Gastroesophageal sphincter (tissue), 4 donors: Measurements from ENCODE around the gene MAP2K4. TPM values are rescaled to one million over a fixed set of nuclear protein-coding genes. Genes with fewer than 3 reads are reported as not detected.

Experiments
- ATAC-seq: fragments of 150-250 bp; one replicate; pipeline ENCODE4 v1.9.1; 2016; ENCODE audit warnings: mild to moderate bottlenecking, moderate library complexity
- H3K27ac ChIP-seq, 4 donors: fragments of 200-600 bp; sonication (generic) in 3 of 4; 1 replicate in 3 of 4; 2 replicates in 1 of 4; pipeline ENCODE4 v1.5.1; 2016 to 2019
- H3K27me3 ChIP-seq: fragments of 200-600 bp; sonication (generic); one replicate; pipeline ENCODE4 v1.5.1; 2019
- H3K36me3 ChIP-seq, 2 donors: fragments of 200-600 bp; sonication (generic); one replicate each; pipeline ENCODE4 v1.5.1; 2019; ENCODE audit warnings: control low read depth in 1 of 2
- H3K4me1 ChIP-seq, 3 donors: fragments of 200-600 bp; sonication (generic); 1 replicate in 2 of 3; 2 replicates in 1 of 3; pipeline ENCODE4 v1.5.1; 2016 to 2019; ENCODE audit warnings: control low read depth in 2 of 3
- H3K4me3 ChIP-seq, 2 donors: fragments of 200-600 bp; sonication (generic); one replicate each; pipeline ENCODE4 v1.5.1; 2019; ENCODE audit warnings: mild to moderate bottlenecking in 1 of 2, moderate library complexity in 1 of 2
- H3K9me3 ChIP-seq, 3 donors: fragments of 200-600 bp; sonication (generic); one replicate each; pipeline ENCODE4 v1.5.1; 2017 to 2019; ENCODE audit warnings: control low read depth in 2 of 3
- CTCF ChIP-seq, 4 experiments: fragments of 200-600 bp in 2 of 4; fragments of 450-650 bp in 2 of 4; sonication (generic) in 1 of 4; IDR thresholded peaks; one replicate each; pipeline ENCODE4 v1.5.1; 2017 to 2019; ENCODE audit warnings: antibody characterized with exemption in 4 of 4, mild to moderate bottlenecking in 2 of 4, moderate library complexity in 2 of 4
- EP300 ChIP-seq: sonication (generic); formaldehyde crosslinking; IDR thresholded peaks from one replicate; pipeline ENCODE4 v1.6.1; 2017; ENCODE audit warnings: antibody characterized with exemption, mild to moderate bottlenecking
- POLR2A ChIP-seq, 2 donors: fragments of 450-650 bp; IDR thresholded peaks; one replicate each; pipeline ENCODE4 v1.6.1; 2017; ENCODE audit warnings: antibody characterized with exemption in 2 of 2, mild to moderate bottlenecking in 2 of 2, moderate library complexity in 1 of 2
- POLR2AphosphoS5 ChIP-seq: sonication (generic); formaldehyde crosslinking; IDR thresholded peaks from one replicate; pipeline ENCODE4 v1.6.1; 2017; ENCODE audit warnings: antibody characterized with exemption
- WGBS, 2 donors: methylation state at CpG; one replicate each; pipeline ENCODE4 v1.1.5; 2018; ENCODE audit warnings: low coverage in 1 of 2; 5-methylcytosine and 5-hydroxymethylcytosine counted together
- total RNA-seq, 4 donors: library from RNA; depleted of rRNA; stranded (reverse); fragments of >200 nt; gene quantifications; one replicate each; pipeline ENCODE4 v1.1.0, GENCODE V29; 2016

The MAP2K4 gene
- total RNA-seq, 4 donors from 2014 or later = 25.6 to 37.3 (median 29.6) TPM

GRCh38 chr17:12088035-12088434 is 67.4 kb downstream of the MAP2K4 start:
- WGBS, 2 donors = 100% methylated on average over 1 of the region's 1 CpG
- no peak for ATAC-seq
- TF ChIP-seq POLR2A (IDR thresholded peaks at IDR 0.05) = no peak
- no peak for TF ChIP-seq POLR2AphosphoS5
- TF ChIP-seq EP300 = no peak
- no peak for TF ChIP-seq CTCF (IDR thresholded peaks at IDR 0.05)
- no peaks in the 10 kb centered on the region for H3K9me3 ChIP-seq
- H3K4me3 ChIP-seq = no peak overlapping the region
- H3K4me1 ChIP-seq = no peaks in the 10 kb centered on the region
- peaks cover 0 to 9% of the 10 kb centered on the region in 2 donors for H3K36me3 ChIP-seq
- H3K27me3 ChIP-seq = no peaks in the 10 kb centered on the region
- H3K27ac ChIP-seq = no peak overlapping the region

GRCh38 chr17:12089809-12090384 is 69.2 kb downstream of the MAP2K4 start:
- Histone ChIP-seq H3K27me3 (no peaks in the 10 kb centered on the region), H3K27ac (no peak overlapping the region)
- no peak for ATAC-seq

DNA sequence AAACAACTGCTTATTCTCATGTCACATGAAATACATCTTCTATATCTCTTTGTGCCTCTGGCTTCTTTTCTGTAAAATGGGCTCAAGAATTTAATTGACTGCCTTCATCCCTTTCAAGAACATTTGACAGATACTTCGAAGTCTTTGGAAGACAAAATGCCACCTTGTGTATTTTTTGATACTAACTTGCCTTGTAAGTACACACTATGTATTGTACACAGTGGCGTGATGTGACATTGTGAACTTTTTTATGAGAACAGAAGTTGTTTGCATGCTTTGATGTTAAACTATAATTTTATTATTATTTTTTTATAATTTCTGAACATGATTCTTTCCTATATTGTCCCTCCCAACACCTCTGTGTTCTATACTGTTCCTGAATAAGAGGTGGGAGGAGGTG is 73.7 kb downstream of the MAP2K4 start:
- TF ChIP-seq CTCF (IDR thresholded peaks at IDR 0.05) (no peak), POLR2AphosphoS5 (no peak), POLR2A (IDR thresholded peaks at IDR 0.05) (no peak), EP300 (no peak)
- H3K4me1 ChIP-seq = no peaks in the 10 kb centered on the region
- H3K9me3 ChIP-seq = no peaks in the 10 kb centered on the region
- no peak for ATAC-seq
- H3K4me3 ChIP-seq = no peak overlapping the region
- WGBS, 2 donors = 100% methylated on average over 1 to 2 of the region's 2 CpGs
- no peak overlapping the region for H3K27ac ChIP-seq
- H3K27me3 ChIP-seq = no peaks in the 10 kb centered on the region
- peaks cover 0 to 31% of the 10 kb centered on the region in 2 donors for H3K36me3 ChIP-seq

More at GRCh38 chr17:12089809-12090384, 69.2 kb downstream of the MAP2K4 start:
- Histone ChIP-seq H3K4me1 (no peaks in the 10 kb centered on the region), H3K9me3 (no peaks in the 10 kb centered on the region), H3K36me3 (peaks cover 0 to 9% of the 10 kb centered on the region in 2 donors), H3K4me3 (no peak overlapping the region)
- TF ChIP-seq POLR2AphosphoS5 = no peak
- TF ChIP-seq POLR2A (IDR thresholded peaks at IDR 0.05) = no peak
- no peak for TF ChIP-seq CTCF (IDR thresholded peaks at IDR 0.05)
- no peak for TF ChIP-seq EP300
- 73 to 88% methylated on average over 2 of the region's 3 CpGs for WGBS, 2 donors

DNA sequence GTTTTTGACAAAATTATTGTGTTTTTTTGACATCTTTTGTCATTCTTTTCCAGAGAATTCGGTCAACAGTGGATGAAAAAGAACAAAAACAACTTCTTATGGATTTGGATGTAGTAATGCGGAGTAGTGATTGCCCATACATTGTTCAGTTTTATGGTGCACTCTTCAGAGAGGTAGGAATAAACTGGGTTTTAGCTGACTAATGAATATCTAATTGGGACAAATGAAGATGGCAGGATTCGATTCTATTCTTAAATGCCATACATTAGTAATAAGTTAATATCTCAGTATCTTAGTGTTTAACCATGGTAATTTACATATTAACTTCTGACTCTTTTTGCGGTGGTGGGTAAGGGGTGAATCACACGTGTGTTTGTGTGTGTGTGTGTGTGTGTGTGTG is 74.8 kb downstream of the MAP2K4 start:
- no peaks in the 10 kb centered on the region for H3K27me3 ChIP-seq
- H3K4me3 ChIP-seq = no peak overlapping the region
- peaks cover 0 to 26% of the 10 kb centered on the region in 2 donors for H3K36me3 ChIP-seq
- no peak for TF ChIP-seq CTCF (IDR thresholded peaks at IDR 0.05)
- no peak for TF ChIP-seq POLR2A (IDR thresholded peaks at IDR 0.05)
- TF ChIP-seq EP300 = no peak
- TF ChIP-seq POLR2AphosphoS5 = no peak
- ATAC-seq = no peak
- no peak overlapping the region for H3K27ac ChIP-seq
- H3K4me1 ChIP-seq = no peaks in the 10 kb centered on the region
- WGBS, 2 donors = 95 to 98% methylated on average over 5 of the region's 5 CpGs
- H3K9me3 ChIP-seq = no peaks in the 10 kb centered on the region

DNA sequence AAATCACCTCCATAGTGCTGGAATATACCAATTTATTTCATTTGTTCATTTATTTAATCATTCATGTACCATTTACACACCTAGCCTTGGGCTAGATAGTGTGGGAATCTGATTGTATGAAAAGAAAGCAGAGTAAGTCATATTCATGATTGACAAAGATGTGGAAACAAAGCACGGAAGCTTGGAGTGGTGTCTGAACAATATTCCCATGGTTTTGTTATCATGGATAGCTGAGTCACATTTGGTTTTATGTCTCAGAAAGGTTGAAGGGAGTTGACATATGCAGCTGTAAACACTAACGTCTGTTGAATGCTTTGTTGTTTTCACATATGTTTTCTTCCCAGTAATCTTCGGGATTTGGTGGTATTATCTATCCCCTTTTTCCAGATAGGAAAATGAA is 76.6 kb downstream of the MAP2K4 start:
- no peaks in the 10 kb centered on the region for H3K4me1 ChIP-seq
- ATAC-seq = no peak
- peaks cover 0 to 33% of the 10 kb centered on the region in 2 donors for H3K36me3 ChIP-seq
- H3K9me3 ChIP-seq = no peaks in the 10 kb centered on the region
- 78 to 87% methylated on average over 3 of the region's 3 CpGs for WGBS, 2 donors
- H3K27me3 ChIP-seq = no peaks in the 10 kb centered on the region
- no peak for TF ChIP-seq EP300
- no peak for TF ChIP-seq CTCF (IDR thresholded peaks at IDR 0.05)
- TF ChIP-seq POLR2A (IDR thresholded peaks at IDR 0.05) = no peak
- TF ChIP-seq POLR2AphosphoS5 = no peak
- no peak overlapping the region for H3K27ac ChIP-seq
- no peak overlapping the region for H3K4me3 ChIP-seq
